Astrocyte (in vitro differentiated cells and primary cell): Measurements from ENCODE around the gene USP31. TPM values are rescaled to one million over a fixed set of nuclear protein-coding genes. Genes with fewer than 3 reads are reported as not detected.
"Not testable (repeated sequence)": the region's sequence is repeated elsewhere in the genome, so short reads cannot be mapped to it uniquely, and the experiment has no call there.

Experiments used
- DNase-seq: peaks from one replicate; pipeline ENCODE4 v3.0.0-alpha.2; 2010; ENCODE audit warnings: low read depth
- FAIRE-seq: peaks from 2 replicates; lab custom pipeline; 2011; peaks lifted over from hg19 to GRCh38; lab: Jason Lieb, UNC
- H2AFZ ChIP-seq: 2 replicates; pipeline ENCODE4 v1.6.0; 2012; ENCODE audit warnings: low read depth, low read length, inconsistent platforms
- H3K27ac ChIP-seq: 2 replicates; pipeline ENCODE4 v1.5.1; 2011; ENCODE audit warnings: low read depth, low read length, inconsistent platforms
- H3K27me3 ChIP-seq: 2 replicates; pipeline ENCODE4 v1.6.0; 2011; ENCODE audit warnings: low read length, inconsistent platforms; ENCODE audit not compliant: insufficient read depth
- H3K36me3 ChIP-seq: 2 replicates; pipeline ENCODE4 v1.5.1; 2011; ENCODE audit warnings: low read length, inconsistent platforms; ENCODE audit not compliant: insufficient read depth
- H3K4me1 ChIP-seq: 2 replicates; pipeline ENCODE4 v1.5.1; 2011; ENCODE audit warnings: low read length, inconsistent platforms; ENCODE audit not compliant: insufficient read depth
- H3K4me2 ChIP-seq: 2 replicates; pipeline ENCODE4 v1.6.0; 2012; ENCODE audit warnings: low read length, inconsistent platforms
- H3K4me3 ChIP-seq: 2 replicates; pipeline ENCODE4 v1.5.1; 2011; ENCODE audit warnings: low read depth, mild to moderate bottlenecking, low read length, inconsistent platforms; ENCODE audit not compliant: insufficient read depth
- H3K79me2 ChIP-seq: 2 replicates; pipeline ENCODE4 v1.6.0; 2012; ENCODE audit warnings: mild to moderate bottlenecking, low read length, inconsistent platforms; ENCODE audit not compliant: insufficient read depth
- H3K9ac ChIP-seq: 2 replicates; pipeline ENCODE4 v1.6.0; 2012; ENCODE audit warnings: mild to moderate bottlenecking, low read length, inconsistent platforms
- H3K9me3 ChIP-seq: 2 replicates; pipeline ENCODE4 v1.5.1; 2012; ENCODE audit warnings: low read depth, mild to moderate bottlenecking, low read length, inconsistent platforms; ENCODE audit not compliant: insufficient read depth
- H4K20me1 ChIP-seq: 2 replicates; pipeline ENCODE4 v1.6.0; 2012; ENCODE audit warnings: low read length, inconsistent platforms; ENCODE audit not compliant: insufficient read depth
- H3K27ac Mint-ChIP-seq: one replicate; pipeline ENCODE4 v1.8.0; 2021; ENCODE audit warnings: mild to moderate bottlenecking, mixed read lengths; ENCODE audit not compliant: unreplicated experiment
- H3K27me3 Mint-ChIP-seq: one replicate; pipeline ENCODE4 v1.8.0; 2021; ENCODE audit warnings: low read depth, mixed read lengths; ENCODE audit not compliant: unreplicated experiment
- H3K36me3 Mint-ChIP-seq: one replicate; pipeline ENCODE4 v1.8.0; 2021; ENCODE audit warnings: low read depth, mixed read lengths; ENCODE audit not compliant: unreplicated experiment
- H3K4me1 Mint-ChIP-seq: one replicate; pipeline ENCODE4 v1.8.0; 2021; ENCODE audit warnings: low read depth, mixed read lengths; ENCODE audit not compliant: unreplicated experiment
- H3K4me3 Mint-ChIP-seq: one replicate; pipeline ENCODE4 v1.8.0; 2021; ENCODE audit warnings: mild to moderate bottlenecking, moderate library complexity, mixed read lengths; ENCODE audit not compliant: unreplicated experiment
- H3K9me3 Mint-ChIP-seq: one replicate; pipeline ENCODE4 v1.8.0; 2021; ENCODE audit warnings: mild to moderate bottlenecking, mixed read lengths; ENCODE audit not compliant: unreplicated experiment
- EZH2 ChIP-seq: IDR thresholded peaks from 2 replicates; pipeline ENCODE4 v1.6.1; 2012; ENCODE audit warnings: mild to moderate bottlenecking, low read length, inconsistent platforms; ENCODE audit not compliant: insufficient read depth
- total RNA-seq: library from RNA; stranded (reverse); gene quantifications from 2 replicates; pipeline ENCODE4 v1.2.1, GENCODE V29; 2021
- TF ChIP-seq, protein P1 (sequence below): IDR thresholded peaks from 2 replicates; pipeline ENCODE4 v1.5.1; 2011; ENCODE audit warnings: low read depth, mild to moderate bottlenecking, inconsistent platforms, low read length, moderate library complexity; ENCODE audit not compliant: insufficient read depth

Gene USP31
- total RNA-seq, 1 donor from 2014 or later: 9.4 TPM

DNA sequence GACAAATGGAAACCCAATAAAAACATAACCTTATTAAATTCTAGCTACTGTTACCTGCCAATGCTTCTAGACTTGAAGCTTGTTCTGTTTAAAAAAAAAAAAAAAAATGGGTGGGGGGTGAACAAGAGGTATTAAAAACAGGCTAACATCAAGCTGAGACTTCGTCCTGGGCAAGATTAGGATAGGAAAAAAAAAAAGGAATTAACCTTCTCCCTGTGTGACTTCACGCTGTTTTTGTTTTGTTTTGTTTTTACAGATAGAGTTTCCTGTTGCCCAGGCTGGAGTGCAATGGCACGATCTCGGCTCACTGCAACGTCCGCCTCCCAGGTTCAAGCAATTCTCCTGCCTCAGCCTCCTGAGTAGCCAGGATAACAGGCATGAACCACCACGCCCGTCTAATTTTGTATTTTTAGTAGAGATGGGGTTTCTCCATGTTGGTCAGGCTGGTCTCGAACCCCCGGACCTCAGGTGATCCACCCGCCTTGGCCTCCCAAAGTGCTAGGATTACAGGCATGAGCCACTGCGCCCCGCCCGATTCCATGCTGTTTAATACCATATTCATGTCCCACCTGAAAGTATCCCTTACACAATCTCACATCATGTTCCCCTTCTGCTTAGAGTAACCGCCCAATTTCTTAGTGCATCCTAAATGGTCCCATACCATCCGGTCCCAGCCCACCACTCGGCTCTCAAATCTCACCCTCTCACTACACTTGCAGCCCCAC, 2.2 kb downstream of the USP31 start:
- DNase-seq (no peak), FAIRE-seq (no peak)
- peaks cover 39% of the 10 kb centered on the region for H4K20me1 ChIP-seq
- H3K4me1 Mint-ChIP-seq: peaks cover 15% of the 10 kb centered on the region
- no peak overlapping the region for H3K27ac Mint-ChIP-seq
- no peaks in the 10 kb centered on the region for H3K9me3 ChIP-seq
- no peak overlapping the region for H3K4me3 ChIP-seq
- H3K4me1 ChIP-seq: peaks cover 24% of the 10 kb centered on the region
- no peaks in the 10 kb centered on the region for H3K9me3 Mint-ChIP-seq
- peaks cover 15% of the 10 kb centered on the region for H3K27me3 Mint-ChIP-seq
- no peak overlapping the region for H3K9ac ChIP-seq
- peaks cover 1% of the 10 kb centered on the region for H3K36me3 Mint-ChIP-seq
- no peak overlapping the region for H3K27ac ChIP-seq
- TF ChIP-seq EZH2: no peak
- TF ChIP-seq, protein P1, sequence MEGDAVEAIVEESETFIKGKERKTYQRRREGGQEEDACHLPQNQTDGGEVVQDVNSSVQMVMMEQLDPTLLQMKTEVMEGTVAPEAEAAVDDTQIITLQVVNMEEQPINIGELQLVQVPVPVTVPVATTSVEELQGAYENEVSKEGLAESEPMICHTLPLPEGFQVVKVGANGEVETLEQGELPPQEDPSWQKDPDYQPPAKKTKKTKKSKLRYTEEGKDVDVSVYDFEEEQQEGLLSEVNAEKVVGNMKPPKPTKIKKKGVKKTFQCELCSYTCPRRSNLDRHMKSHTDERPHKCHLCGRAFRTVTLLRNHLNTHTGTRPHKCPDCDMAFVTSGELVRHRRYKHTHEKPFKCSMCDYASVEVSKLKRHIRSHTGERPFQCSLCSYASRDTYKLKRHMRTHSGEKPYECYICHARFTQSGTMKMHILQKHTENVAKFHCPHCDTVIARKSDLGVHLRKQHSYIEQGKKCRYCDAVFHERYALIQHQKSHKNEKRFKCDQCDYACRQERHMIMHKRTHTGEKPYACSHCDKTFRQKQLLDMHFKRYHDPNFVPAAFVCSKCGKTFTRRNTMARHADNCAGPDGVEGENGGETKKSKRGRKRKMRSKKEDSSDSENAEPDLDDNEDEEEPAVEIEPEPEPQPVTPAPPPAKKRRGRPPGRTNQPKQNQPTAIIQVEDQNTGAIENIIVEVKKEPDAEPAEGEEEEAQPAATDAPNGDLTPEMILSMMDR: no peak
- no peaks in the 10 kb centered on the region for H3K27me3 ChIP-seq
- no peaks in the 10 kb centered on the region for H3K36me3 ChIP-seq
- H3K79me2 ChIP-seq: peaks cover 60% of the 10 kb centered on the region
- peak overlapping the region; percentile 47 for H3K4me3 Mint-ChIP-seq
- no peak overlapping the region for H2AFZ ChIP-seq
- peak overlapping the region; percentile 96 for H3K4me2 ChIP-seq

DNA sequence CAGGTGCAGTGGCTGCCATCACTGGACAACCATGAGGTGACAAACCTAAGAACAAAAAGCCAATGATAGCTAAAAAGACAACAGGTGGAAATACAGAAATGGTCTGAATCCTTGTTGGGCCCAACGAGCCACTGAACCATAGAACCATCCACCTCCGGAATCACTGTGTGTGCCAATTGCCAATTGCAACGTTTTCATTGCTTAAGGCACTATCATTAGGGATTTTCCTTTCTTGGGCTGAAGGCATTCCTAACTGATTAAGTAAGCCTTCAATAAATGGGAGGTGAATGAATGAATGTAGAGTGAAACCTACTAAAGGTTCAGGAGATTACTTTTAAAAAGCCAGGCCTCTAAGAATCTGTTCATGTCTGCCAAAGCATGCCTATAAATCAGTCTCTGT, 3.6 kb downstream of the USP31 start:
- no peak for TF ChIP-seq EZH2
- TF ChIP-seq, protein P1: no peak
- H2AFZ ChIP-seq: no peak overlapping the region
- Mint-ChIP-seq H3K36me3 (peaks cover 1% of the 10 kb centered on the region), H3K9me3 (no peaks in the 10 kb centered on the region), H3K4me1 (peaks cover 15% of the 10 kb centered on the region), H3K27ac (peak overlapping the region; percentile 41), H3K4me3 (no peak overlapping the region), H3K27me3 (peaks cover 7% of the 10 kb centered on the region)
- FAIRE-seq: no peak
- no peaks in the 10 kb centered on the region for H3K9me3 ChIP-seq
- no peak overlapping the region for H3K9ac ChIP-seq
- H3K4me1 ChIP-seq: peaks cover 24% of the 10 kb centered on the region
- no peaks in the 10 kb centered on the region for H3K27me3 ChIP-seq
- H3K4me3 ChIP-seq: no peak overlapping the region
- peak overlapping the region; percentile 43 for H3K27ac ChIP-seq
- peaks cover 74% of the 10 kb centered on the region for H3K79me2 ChIP-seq
- no peaks in the 10 kb centered on the region for H3K36me3 ChIP-seq
- peaks cover 48% of the 10 kb centered on the region for H4K20me1 ChIP-seq
- peak; percentile 83 for DNase-seq
- H3K4me2 ChIP-seq: peak overlapping the region; percentile 48

DNA sequence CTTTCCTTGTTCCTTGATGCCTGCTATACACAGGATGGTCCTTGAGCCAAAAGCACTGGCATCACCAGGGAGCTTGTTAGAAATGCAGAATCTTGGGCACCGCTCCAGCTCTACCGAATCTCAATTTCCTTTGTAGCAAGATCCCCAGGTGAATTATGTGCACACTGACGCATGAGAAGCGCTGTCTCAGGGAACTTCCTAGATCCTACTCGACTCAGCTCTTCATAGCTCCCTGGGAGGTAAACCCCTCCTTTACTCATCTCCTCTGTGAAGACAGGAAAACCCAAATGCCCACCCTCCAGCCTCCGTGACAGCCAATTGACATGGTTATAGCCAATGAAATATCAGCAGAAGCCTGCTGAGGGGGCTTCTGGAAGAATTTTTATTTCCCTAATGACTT, 4.1 kb downstream of the USP31 start:
- no peak overlapping the region for H3K9ac ChIP-seq

DNA sequence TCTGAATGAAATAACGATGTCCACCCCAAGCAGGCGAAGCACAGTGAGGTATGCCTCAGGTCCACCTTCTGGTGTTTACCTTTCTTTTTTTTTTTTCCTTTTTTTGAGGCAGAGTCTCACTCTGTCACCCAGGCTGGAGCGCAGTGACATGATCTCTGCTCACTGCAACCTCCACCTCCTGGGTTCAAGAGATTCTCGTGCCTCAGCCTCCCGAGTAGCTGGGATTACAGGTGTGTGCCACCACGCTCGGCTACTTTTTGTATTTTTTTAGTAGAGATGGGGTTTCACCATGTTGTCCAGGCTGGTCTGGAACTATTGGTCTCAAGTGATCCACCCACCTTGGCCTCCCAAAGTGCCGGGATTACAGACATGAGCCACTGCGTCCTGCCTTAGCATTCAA, 4.9 kb downstream of the USP31 start:
- H3K9ac ChIP-seq: not testable (repeated sequence)

More for the DNA sequence above, 4.1 kb downstream of the USP31 start:
- Histone ChIP-seq H3K79me2 (peaks cover 78% of the 10 kb centered on the region), H2AFZ (no peak overlapping the region), H3K27me3 (no peaks in the 10 kb centered on the region), H3K4me2 (peak overlapping the region; percentile 48), H4K20me1 (peaks cover 52% of the 10 kb centered on the region), H3K27ac (peak overlapping the region; percentile 43), H3K4me1 (peaks cover 24% of the 10 kb centered on the region), H3K36me3 (no peaks in the 10 kb centered on the region), H3K9me3 (no peaks in the 10 kb centered on the region), H3K4me3 (no peak overlapping the region)
- FAIRE-seq (no peak), DNase-seq (no peak)
- no peaks in the 10 kb centered on the region for H3K9me3 Mint-ChIP-seq
- TF ChIP-seq, protein P1: no peak
- TF ChIP-seq EZH2: no peak
- peaks cover 2% of the 10 kb centered on the region for H3K27me3 Mint-ChIP-seq
- H3K27ac Mint-ChIP-seq: peak overlapping the region; percentile 41
- H3K4me3 Mint-ChIP-seq: no peak overlapping the region
- peaks cover 15% of the 10 kb centered on the region for H3K4me1 Mint-ChIP-seq
- H3K36me3 Mint-ChIP-seq: peaks cover 1% of the 10 kb centered on the region

More for the DNA sequence above, 4.9 kb downstream of the USP31 start:
- not testable (repeated sequence) for H3K36me3 ChIP-seq, H3K4me3 Mint-ChIP-seq, H2AFZ ChIP-seq, H3K9me3 Mint-ChIP-seq, H3K9me3 ChIP-seq, FAIRE-seq, H3K27ac ChIP-seq, H3K4me3 ChIP-seq, H3K27me3 Mint-ChIP-seq, DNase-seq, H3K27me3 ChIP-seq, H3K4me2 ChIP-seq, H3K36me3 Mint-ChIP-seq, H3K27ac Mint-ChIP-seq
- peaks cover 24% of the 10 kb centered on the region for H3K4me1 ChIP-seq
- H3K4me1 Mint-ChIP-seq: peaks cover 15% of the 10 kb centered on the region
- H4K20me1 ChIP-seq: peaks cover 57% of the 10 kb centered on the region
- peaks cover 86% of the 10 kb centered on the region for H3K79me2 ChIP-seq
